Coronary artery (tissue), 2 donors: Measurements from ENCODE around the gene GGCX.
A peak's percentile ranks its signal among the peaks of the same experiment; 100 is the strongest.

Experiments
- DNase-seq: peaks from one replicate; pipeline ENCODE4 v3.0.0-alpha.2; 2017; ENCODE audit warnings: low spot score
- H3K27ac ChIP-seq, 2 donors: fragments of 200-600 bp; sonication (generic); one replicate each; pipeline ENCODE4 v1.5.1; 2016 to 2019
- H3K4me3 ChIP-seq: fragments of 200-600 bp; sonication (generic); 2 replicates; pipeline ENCODE4 v1.5.1; 2016; ENCODE audit warnings: mild to moderate bottlenecking, moderate library complexity
- CTCF ChIP-seq: fragments of 200-600 bp; sonication (generic); IDR thresholded peaks from one replicate; pipeline ENCODE4 v1.5.1; 2019; ENCODE audit warnings: antibody characterized with exemption

The GGCX gene

DNA sequence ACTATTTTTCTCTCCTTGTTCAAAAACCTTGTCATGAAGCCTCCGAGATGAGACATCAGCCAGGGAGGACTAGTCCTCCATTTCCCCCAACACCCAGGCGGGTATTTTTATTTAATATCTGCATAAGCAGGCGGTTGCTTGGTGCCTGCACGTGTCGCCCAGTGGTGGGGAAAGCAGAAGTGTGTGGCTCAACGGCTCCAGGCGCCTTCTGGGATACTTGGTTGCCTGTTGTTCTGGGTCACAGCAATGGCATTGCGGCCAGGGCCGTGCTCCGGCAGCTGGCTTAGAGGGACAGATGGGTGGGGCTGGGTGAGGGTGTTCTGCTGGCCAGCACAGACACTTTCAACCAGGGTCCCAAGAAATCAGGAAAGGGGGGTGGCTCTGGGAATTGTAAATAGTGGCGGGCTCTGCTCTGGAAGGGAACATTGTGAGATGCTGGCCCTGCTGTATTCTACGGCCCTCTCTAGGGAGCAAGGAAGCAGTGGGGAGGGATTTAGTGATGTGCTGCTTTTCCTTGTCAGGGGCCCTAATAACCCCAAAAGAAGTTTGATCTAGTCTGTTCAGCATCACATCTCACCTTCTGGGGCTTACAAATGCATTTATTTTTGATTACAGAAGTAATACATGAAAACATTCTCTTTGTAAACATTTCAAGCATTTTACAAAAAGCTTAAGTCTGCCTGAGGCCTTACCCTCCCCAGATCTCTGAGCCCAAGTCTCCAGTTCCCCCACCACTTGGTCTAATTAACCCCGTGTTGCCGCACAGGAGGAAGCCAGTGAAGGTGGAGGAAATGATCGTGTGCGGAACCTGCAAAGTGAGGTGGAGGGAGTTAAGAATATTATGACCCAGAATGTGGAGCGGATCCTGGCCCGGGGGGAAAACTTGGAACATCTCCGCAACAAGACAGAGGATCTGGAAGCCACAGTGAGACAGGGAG is 17.2 kb upstream of the GGCX start:
- Histone ChIP-seq H3K4me3 (peak overlapping the region; percentile 49), H3K27ac (peak overlapping the region; percentile 37 to 80)
- no peak for DNase-seq
- TF ChIP-seq CTCF = no peak

DNA sequence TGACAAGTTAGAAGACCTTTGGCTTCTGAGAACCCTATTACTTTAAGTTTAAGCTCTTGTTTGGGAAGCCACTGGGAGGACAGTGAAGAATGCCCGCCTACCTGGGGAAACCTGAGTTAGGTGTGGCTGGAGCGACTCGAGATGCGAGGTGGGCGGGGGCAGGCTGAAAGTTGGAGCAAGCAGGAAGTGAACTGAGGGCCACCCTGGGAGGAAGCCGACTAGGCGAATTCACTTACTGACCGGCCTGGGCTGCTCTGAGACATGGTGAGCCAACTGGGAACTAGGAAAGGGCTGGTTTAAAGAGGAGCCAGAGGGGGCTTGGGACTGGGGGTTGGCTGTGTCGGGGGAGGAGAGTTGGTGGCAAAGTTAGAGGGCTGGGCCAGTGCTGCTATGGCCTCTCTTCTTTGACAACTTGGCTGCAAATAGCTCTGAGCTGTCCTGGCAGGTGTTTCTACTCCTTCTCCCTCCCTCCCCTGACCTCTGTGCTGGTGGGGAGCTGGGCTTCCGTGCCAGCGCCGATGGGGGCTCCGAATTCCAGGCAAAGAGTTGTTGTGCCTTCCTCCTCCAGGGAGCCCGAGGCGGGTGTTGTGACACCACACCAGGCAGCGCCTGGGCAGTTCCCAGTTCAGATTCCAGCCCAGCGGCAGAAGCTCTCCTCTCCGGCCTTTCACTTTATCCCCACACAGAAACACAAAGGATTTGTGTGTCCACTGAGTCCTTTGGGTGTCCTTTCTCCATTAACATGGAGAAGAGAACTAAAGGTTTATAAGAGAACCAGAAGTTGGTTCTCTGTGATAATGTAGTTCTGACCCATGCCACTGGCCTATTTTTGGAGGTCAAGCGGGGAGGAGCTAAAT is 16.3 kb upstream of the GGCX start, which contains the start of gene VAMP8:
Gene VAMP8 (plus strand): TSS at position 201 of the 857 bp plus-strand sequence. CDS start 61 bp downstream, at position 262.
- DNase-seq = no peak
- no peak for TF ChIP-seq CTCF
- Histone ChIP-seq H3K27ac (peak within 1 kb of the TSS; percentile 37 to 80), H3K4me3 (peak within 1 kb of the TSS; percentile 49)

GRCh38 chr2:85577063-85577385 is 15.7 kb upstream of the GGCX start:
- TF ChIP-seq CTCF = no peak
- no peak overlapping the region for H3K27ac ChIP-seq
- H3K4me3 ChIP-seq = no peak overlapping the region
- no peak for DNase-seq

DNA sequence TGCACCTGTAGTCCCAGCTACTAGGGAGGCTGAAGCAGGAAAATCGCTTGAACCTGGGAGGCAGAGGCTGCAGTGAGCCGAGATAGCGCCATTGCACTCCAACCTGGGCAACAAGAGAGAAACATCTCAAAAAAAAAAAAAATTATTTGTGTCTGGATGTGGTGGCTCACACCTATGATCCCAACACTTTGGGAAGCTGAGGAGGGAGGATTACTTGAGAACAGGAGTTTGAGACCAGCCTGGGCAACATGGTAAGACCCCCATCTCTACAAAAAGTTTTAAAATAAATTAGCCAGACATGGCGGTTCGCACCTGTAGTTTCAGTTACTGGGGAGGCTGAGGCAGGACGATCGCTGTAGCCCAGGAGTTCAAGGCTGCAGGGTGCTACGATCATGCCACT is 14.4 kb upstream of the GGCX start:
- no peak overlapping the region for H3K27ac ChIP-seq
- no peak for DNase-seq

DNA sequence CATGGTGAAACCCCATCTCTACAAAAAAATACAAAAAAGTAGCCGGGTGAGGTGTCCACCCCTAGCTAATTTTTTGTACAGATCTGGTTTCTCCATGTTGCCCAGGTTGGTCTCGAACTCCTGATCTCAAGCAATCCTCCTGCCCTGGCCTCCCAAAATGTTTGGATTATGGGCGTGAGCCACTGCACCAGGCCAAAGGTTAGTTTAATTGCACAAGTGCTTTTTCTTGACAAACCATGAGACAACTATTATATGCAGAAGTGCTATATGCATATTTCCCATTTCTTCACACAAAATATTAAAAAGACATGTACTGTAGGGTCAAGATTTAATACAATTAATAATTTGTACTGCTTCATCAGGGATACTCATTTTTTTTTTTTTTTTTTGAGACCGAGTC is 5.0 kb upstream of the GGCX start:
- Histone ChIP-seq H3K27ac (no peak overlapping the region), H3K4me3 (no peak overlapping the region)
- TF ChIP-seq CTCF = no peak
- no peak for DNase-seq

More for the DNA sequence above, 14.4 kb upstream of the GGCX start:
- no peak for TF ChIP-seq CTCF
- H3K4me3 ChIP-seq = no peak overlapping the region

DNA sequence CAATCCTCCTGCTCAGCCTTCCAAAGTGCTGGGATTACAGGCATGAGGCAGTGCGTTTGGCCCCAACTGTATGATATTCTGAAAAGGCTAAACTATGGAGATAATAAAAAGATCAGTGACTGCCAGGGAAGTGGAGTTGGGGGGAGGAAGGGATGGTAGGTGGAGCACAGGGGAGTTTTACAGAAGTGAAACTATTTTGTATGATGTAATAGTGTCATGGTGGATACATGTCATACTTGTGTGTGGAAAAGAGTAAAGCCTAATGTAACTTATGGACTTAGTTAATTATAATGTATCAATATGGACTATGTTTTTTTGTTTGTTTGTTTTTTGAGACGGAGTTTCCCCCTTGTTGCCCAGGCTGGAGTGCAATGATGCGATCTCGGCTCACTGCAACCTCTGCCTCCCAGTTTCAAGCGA is 2.9 kb upstream of the GGCX start:
- TF ChIP-seq CTCF = no peak
- DNase-seq = no peak
- Histone ChIP-seq H3K4me3 (no peak overlapping the region), H3K27ac (no peak overlapping the region)
